GM10266 (cell line): ENCODE data around the gene SELPLG.

ENCODE experiments used
- DNase-seq: peaks from one replicate; pipeline ENCODE4 v3.0.0; 2012; ENCODE audit errors: extremely low spot score
- CTCF ChIP-seq: IDR thresholded peaks from 2 replicates; pipeline ENCODE4 v1.5.1; 2012; ENCODE audit warnings: mild to moderate bottlenecking, low read depth; ENCODE audit not compliant: control insufficient read depth, insufficient read depth; ENCODE audit errors: missing control alignments

SELPLG gene, protein sequence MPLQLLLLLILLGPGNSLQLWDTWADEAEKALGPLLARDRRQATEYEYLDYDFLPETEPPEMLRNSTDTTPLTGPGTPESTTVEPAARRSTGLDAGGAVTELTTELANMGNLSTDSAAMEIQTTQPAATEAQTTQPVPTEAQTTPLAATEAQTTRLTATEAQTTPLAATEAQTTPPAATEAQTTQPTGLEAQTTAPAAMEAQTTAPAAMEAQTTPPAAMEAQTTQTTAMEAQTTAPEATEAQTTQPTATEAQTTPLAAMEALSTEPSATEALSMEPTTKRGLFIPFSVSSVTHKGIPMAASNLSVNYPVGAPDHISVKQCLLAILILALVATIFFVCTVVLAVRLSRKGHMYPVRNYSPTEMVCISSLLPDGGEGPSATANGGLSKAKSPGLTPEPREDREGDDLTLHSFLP

DNA sequence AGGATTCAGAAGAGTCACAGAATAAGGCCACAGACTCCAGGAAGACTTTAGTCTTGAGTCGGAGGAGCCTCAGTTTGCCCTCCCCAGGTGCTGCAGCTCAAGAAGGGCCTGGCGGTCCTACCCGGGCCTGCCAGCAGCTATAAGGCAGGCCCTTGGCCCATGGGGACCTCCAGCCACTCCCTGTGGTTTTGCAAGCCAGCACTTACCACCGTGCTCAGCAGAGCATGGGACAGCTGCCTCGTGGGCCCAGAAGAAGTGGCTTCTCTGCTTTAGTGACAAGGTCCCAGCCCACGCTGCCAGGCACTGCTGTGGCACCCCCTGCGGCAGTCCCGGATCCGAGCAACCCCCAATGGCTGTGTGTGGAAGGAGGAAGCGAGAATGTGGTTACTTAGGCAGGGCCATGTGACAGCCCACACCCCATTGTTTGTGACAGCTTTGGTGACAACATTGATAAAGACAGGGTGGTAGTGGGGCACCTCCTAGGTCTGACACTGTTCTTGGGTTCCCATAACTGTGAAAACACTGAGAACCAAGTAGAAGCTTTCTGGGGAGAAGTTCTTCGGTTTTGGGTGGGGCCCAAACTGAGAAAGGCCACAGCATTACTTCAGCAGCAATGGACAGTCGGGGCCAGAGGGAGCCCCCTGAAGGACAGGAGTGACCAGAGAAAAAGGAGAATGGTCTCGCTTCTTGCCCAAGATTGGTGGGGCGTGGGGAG, at the start of gene SELPLG:
TSS of gene SELPLG (minus strand) at position 361 of the 715 bp plus-strand sequence. CDS start 9,587 bp downstream, outside the sequence.
- DNase-seq = peak; percentile 74
- peak; percentile 34 for TF ChIP-seq CTCF

DNA sequence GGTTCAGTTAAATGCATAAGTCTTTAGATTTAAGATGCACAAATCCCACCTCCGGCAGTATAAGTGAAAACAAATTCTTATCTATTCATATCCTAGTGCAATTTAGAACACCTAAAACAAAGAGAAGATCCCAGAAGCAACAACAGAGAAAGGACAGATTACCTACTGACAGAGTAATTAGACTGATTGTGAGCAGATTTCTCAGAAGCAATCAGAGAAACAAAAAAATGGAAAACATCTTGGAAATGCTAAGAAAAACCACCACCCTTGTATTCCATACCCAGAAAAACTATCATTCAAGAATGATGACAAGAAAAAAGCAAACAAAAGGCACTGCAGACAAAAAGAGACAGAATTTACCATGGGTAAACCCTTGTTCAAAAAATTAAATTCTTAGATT, 47.6 kb upstream of the SELPLG start:
- no peak for DNase-seq
- TF ChIP-seq CTCF = no peak

DNA sequence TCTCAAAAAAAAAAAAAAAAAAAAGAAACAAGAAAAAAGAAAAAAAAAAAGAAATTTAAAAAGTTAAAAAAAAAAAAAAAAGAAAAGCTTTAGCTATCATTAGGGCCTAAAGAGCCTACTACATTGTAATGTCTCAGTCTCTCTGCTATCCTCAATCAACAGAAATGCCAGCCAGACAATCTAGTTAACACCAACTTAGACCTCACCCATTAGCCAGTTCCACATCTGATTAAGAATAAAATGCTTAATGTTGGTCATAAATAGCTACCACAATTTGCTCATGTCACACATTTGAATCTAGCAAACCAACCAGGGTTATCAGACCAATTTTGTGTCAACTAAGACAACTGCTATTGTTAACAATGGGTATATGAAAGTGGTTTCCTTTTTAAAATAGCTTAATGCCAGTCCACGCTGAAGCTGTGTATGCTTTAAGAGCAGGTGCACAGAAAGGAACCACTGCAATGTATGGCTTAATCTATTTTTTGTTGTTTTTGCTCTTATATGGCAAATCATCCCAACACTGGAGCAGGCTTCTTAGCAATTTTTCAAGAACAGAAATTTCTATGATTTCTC, 45.5 kb upstream of the SELPLG start:
- TF ChIP-seq CTCF = no peak
- DNase-seq = no peak

DNA sequence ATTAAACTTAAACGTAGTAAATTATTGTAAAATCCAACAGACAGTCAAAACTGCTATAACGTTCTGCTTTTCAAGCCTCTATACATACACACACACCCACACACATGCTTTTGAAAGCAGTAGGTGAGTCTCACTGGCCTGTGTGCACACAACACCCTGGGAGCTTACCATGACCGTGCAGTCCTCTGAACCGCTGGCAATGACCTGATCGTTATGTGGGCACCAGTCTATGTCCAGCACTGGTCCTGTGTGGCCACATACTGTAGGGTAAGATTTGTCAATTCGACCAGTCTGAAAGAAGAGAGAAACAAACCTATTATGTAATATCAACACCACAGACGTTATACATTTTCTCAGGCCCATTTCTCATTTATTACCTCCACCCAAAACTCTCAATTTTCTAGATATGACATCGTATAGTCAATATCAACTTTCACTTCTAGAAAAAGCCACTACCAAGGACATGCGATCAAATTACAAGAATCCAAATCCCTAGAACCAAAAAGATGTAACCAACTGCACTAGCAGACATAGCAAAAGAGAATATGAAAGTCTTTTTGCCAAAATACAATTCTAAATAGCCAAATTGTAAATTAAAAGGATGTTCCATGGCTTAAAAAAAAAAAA, 44.5 kb upstream of the SELPLG start:
- no peak for DNase-seq
- TF ChIP-seq CTCF = no peak

DNA sequence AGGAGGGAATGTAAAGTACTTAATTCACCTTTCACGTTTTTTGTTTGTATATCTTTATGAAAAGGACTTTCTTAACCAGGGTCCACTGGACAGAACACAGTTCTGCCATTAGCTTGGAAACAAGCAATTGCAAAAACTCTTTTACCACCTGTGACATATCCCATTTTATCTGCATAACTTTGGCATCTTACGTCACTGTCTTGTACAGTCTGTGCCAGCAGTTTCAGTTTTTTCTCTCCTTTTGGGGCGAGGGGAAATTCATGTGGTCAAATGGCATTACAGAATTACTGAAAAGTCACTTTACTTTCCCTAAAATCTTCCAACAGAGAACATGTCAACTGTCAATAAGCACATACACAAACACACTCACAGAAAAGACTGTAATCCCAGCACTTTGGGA, 43.7 kb upstream of the SELPLG start:
- no peak for DNase-seq
- TF ChIP-seq CTCF = no peak

GRCh38 chr12:108676707-108677106, 43.0 kb upstream of the SELPLG start:
- no peak for TF ChIP-seq CTCF
- no peak for DNase-seq
